ENCODE results near the gene PHACTR2. TPM values are rescaled to one million over a fixed set of nuclear protein-coding genes. Genes with fewer than 3 reads are reported as not detected.

Gene PHACTR2
- polyA plus RNA-seq, 1 experiment: 38.0 TPM

GRCh38 chr6:143676437-143677045 lies 1.2 kb upstream of the PHACTR2 start:
- CTCF ChIA-PET: interaction anchor here (0.9 to 1.6 kb wide), 2 partner anchors 13 to 101 kb away, joined by 3 to 6 read pairs; no protein-coding TSS in a partner anchor
- H3K4me3 ChIP-seq (ENCODE audit: low read depth, low read length): no peak overlapping the region
- DNase-seq (ENCODE audit: low read depth, low spot score): no peak
- no peaks in the 10 kb centered on the region for H3K27me3 ChIP-seq (ENCODE audit: control insufficient read depth, insufficient read depth, low read length)
- H3K27ac ChIP-seq (ENCODE audit: low read depth, low read length): no peak overlapping the region
- POLR2A ChIA-PET: no interaction called here
- H3K9me3 ChIP-seq (ENCODE audit: control insufficient read depth, insufficient read depth, low read length): no peaks in the 10 kb centered on the region
- no peak for TF ChIP-seq CTCF (IDR thresholded peaks at IDR 0.05; ENCODE audit: low read depth, low read length)

GRCh38 chr6:143677577-143677890 lies 231 bp upstream of the PHACTR2 start:
- no peak for TF ChIP-seq CTCF (IDR thresholded peaks at IDR 0.05; ENCODE audit: low read depth, low read length)
- CTCF ChIA-PET: no interaction called here
- Histone ChIP-seq H3K4me3 (ENCODE audit: low read depth, low read length) (peak overlapping the region; percentile 75), H3K9me3 (ENCODE audit: control insufficient read depth, insufficient read depth, low read length) (no peaks in the 10 kb centered on the region), H3K27ac (ENCODE audit: low read depth, low read length) (no peak overlapping the region), H3K27me3 (ENCODE audit: control insufficient read depth, insufficient read depth, low read length) (no peaks in the 10 kb centered on the region)
- POLR2A ChIA-PET: interaction anchor here (0.5 kb wide), 1 partner anchor 147 kb away, joined by 3 read pairs; no protein-coding TSS in a partner anchor
- DNase-seq (ENCODE audit: low read depth, low spot score): no peak

- Histone ChIP-seq H3K4me3 (ENCODE audit: low read depth, low read length) (peak overlapping the region; percentile 75), H3K9me3 (ENCODE audit: control insufficient read depth, insufficient read depth, low read length) (no peaks in the 10 kb centered on the region), H3K27ac (ENCODE audit: low read depth, low read length) (no peak overlapping the region), H3K27me3 (ENCODE audit: control insufficient read depth, insufficient read depth, low read length) (no peaks in the 10 kb centered on the region)
- TF ChIP-seq CTCF (IDR thresholded peaks at IDR 0.05; ENCODE audit: low read depth, low read length): no peak
- no peak for DNase-seq (ENCODE audit: low read depth, low spot score)
- ChIA-PET POLR2A (interaction anchor here (0.7 kb wide), 2 partner anchors 97 to 204 kb away, joined by 4 to 5 read pairs; no protein-coding TSS in a partner anchor), CTCF (interaction anchor here (0.5 to 1.0 kb wide), 2 partner anchors 61 to 104 kb away, joined by 3 read pairs; no protein-coding TSS in a partner anchor)
Measured at GRCh38 chr6:143679041-143679440, 1.3 kb downstream of the PHACTR2 start.

GRCh38 chr6:143680141-143680540 lies 2.4 kb downstream of the PHACTR2 start:
- TF ChIP-seq CTCF (IDR thresholded peaks at IDR 0.05; ENCODE audit: low read depth, low read length): no peak
- Histone ChIP-seq H3K27me3 (ENCODE audit: control insufficient read depth, insufficient read depth, low read length) (no peaks in the 10 kb centered on the region), H3K27ac (ENCODE audit: low read depth, low read length) (no peak overlapping the region), H3K9me3 (ENCODE audit: control insufficient read depth, insufficient read depth, low read length) (no peaks in the 10 kb centered on the region), H3K4me3 (ENCODE audit: low read depth, low read length) (peak overlapping the region; percentile 75)
- POLR2A ChIA-PET: no interaction called here
- CTCF ChIA-PET: interaction anchor here (1.7 kb wide), 1 partner anchor 105 kb away, joined by 6 read pairs; no protein-coding TSS in a partner anchor
- DNase-seq (ENCODE audit: low read depth, low spot score): no peak

GRCh38 chr6:143682805-143683204 lies 5.0 kb downstream of the PHACTR2 start:
- ChIA-PET CTCF (no interaction called here), POLR2A (no interaction called here)
- DNase-seq (ENCODE audit: low read depth, low spot score): no peak
- Histone ChIP-seq H3K4me3 (ENCODE audit: low read depth, low read length) (no peak overlapping the region), H3K27ac (ENCODE audit: low read depth, low read length) (no peak overlapping the region), H3K9me3 (ENCODE audit: control insufficient read depth, insufficient read depth, low read length) (no peaks in the 10 kb centered on the region), H3K27me3 (ENCODE audit: control insufficient read depth, insufficient read depth, low read length) (no peaks in the 10 kb centered on the region)
- TF ChIP-seq CTCF (IDR thresholded peaks at IDR 0.05; ENCODE audit: low read depth, low read length): no peak

All from AG04450 (cell line).